ENCODE results near the gene RABGGTB.
"Not testable (repeated sequence)": the region's sequence is repeated elsewhere in the genome, so short reads cannot be mapped to it uniquely, and the experiment has no call there.

DNA sequence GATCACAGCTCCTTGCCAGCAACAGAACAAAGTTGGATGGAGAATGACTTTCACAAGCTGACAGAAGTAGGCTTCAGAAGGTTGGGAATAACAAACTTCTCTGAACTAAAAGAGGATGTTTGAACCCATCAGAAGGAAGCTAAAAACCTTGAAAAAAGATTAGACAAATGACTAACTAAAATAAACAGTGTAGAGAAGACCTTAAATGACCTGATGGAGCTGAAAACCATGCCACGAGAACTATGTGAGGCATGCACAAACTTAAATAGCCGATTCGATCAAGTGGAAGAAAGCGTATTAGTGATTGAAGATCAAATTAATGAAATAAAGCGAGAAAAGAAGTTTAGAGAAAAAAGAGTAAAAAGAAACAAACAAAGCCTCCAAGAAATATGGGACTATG lies 7.4 kb upstream of the RABGGTB start:
- not testable (repeated sequence) for TF ChIP-seq POLR2A (IDR thresholded peaks at IDR 0.05)
- TF ChIP-seq, protein P1, sequence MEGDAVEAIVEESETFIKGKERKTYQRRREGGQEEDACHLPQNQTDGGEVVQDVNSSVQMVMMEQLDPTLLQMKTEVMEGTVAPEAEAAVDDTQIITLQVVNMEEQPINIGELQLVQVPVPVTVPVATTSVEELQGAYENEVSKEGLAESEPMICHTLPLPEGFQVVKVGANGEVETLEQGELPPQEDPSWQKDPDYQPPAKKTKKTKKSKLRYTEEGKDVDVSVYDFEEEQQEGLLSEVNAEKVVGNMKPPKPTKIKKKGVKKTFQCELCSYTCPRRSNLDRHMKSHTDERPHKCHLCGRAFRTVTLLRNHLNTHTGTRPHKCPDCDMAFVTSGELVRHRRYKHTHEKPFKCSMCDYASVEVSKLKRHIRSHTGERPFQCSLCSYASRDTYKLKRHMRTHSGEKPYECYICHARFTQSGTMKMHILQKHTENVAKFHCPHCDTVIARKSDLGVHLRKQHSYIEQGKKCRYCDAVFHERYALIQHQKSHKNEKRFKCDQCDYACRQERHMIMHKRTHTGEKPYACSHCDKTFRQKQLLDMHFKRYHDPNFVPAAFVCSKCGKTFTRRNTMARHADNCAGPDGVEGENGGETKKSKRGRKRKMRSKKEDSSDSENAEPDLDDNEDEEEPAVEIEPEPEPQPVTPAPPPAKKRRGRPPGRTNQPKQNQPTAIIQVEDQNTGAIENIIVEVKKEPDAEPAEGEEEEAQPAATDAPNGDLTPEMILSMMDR (IDR thresholded peaks at IDR 0.05): not testable (repeated sequence)
